Neural progenitor cell (in vitro differentiated cells): Measurements from ENCODE around the gene GFY.

ENCODE experiments used
- EZH2 ChIP-seq: fragments of 200-600 bp; sonication (generic); IDR thresholded peaks from 2 replicates; pipeline ENCODE4 v1.6.1; 2017; ENCODE audit warnings: antibody characterized with exemption, mild to moderate bottlenecking, moderate library complexity
- EZH2phosphoT487 ChIP-seq: fragments of 200-600 bp; sonication (generic); IDR thresholded peaks from 2 replicates; pipeline ENCODE4 v1.6.1; 2017; ENCODE audit warnings: antibody characterized with exemption
- TF ChIP-seq, protein P1 (sequence below): fragments of 200-600 bp; sonication (generic); IDR thresholded peaks from 2 replicates; pipeline ENCODE4 v1.5.1; 2017; ENCODE audit warnings: antibody characterized with exemption, mild to moderate bottlenecking

- TF ChIP-seq, protein P1, sequence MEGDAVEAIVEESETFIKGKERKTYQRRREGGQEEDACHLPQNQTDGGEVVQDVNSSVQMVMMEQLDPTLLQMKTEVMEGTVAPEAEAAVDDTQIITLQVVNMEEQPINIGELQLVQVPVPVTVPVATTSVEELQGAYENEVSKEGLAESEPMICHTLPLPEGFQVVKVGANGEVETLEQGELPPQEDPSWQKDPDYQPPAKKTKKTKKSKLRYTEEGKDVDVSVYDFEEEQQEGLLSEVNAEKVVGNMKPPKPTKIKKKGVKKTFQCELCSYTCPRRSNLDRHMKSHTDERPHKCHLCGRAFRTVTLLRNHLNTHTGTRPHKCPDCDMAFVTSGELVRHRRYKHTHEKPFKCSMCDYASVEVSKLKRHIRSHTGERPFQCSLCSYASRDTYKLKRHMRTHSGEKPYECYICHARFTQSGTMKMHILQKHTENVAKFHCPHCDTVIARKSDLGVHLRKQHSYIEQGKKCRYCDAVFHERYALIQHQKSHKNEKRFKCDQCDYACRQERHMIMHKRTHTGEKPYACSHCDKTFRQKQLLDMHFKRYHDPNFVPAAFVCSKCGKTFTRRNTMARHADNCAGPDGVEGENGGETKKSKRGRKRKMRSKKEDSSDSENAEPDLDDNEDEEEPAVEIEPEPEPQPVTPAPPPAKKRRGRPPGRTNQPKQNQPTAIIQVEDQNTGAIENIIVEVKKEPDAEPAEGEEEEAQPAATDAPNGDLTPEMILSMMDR = no peak
- TF ChIP-seq EZH2phosphoT487 = no peak
- no peak for TF ChIP-seq EZH2
Observed at GRCh38 chr19:49433240-49433901, 8.2 kb downstream of the GFY start.
